B cell (primary cell): ENCODE data around the gene DLST. TPM values are rescaled to one million over a fixed set of nuclear protein-coding genes. Genes with fewer than 3 reads are reported as not detected.

ENCODE experiments used
- polyA plus RNA-seq: library from polyadenylated mRNA; depleted of rRNA; stranded (reverse); fragments of >200 nt; gene quantifications from 2 replicates; pipeline ENCODE4 v1.2.3, GENCODE V29; 2012
- total RNA-seq, 2 donors: library from RNA; stranded (reverse); fragments of 120-200 nt in 1 of 2; gene quantifications; 1 replicate in 1 of 2; 2 replicates in 1 of 2; pipeline versions ENCODE4 v1.2.3 to v1.2.4, GENCODE V29; 2013 to 2022

DLST gene
- total and polyA plus RNA-seq, 2 donors (not counting 1 experiment from before 2014, with no cell fraction given) = 73.1 to 89.5 TPM

Other genes starting within 250 kb of the DLST start
- gene AREL1, start 168.8 kb upstream of the DLST start, total RNA-seq = 39.4 and 44.4 TPM in 2 replicates
- 19.2 and 20.7 TPM in 2 replicates for gene AREL1, start 168.8 kb upstream of the DLST start, polyA plus RNA-seq
- 40.6 and 41.6 TPM in 2 replicates for gene FCF1, start 168.8 kb upstream of the DLST start, total RNA-seq
- gene FCF1, start 168.8 kb upstream of the DLST start, polyA plus RNA-seq = 21.1 and 29.5 TPM in 2 replicates
- gene YLPM1, start 118.6 kb upstream of the DLST start, total RNA-seq = 116 and 124 TPM in 2 replicates
- 22.4 and 38.9 TPM in 2 replicates for gene YLPM1, start 118.6 kb upstream of the DLST start, polyA plus RNA-seq
- gene PROX2, start 5.8 kb upstream of the DLST start, total RNA-seq = 0.07 TPM in 1 of 2 replicates, not detected in the other
- gene PROX2, start 5.8 kb upstream of the DLST start, polyA plus RNA-seq = 0.03 and 0.04 TPM in 2 replicates
- gene RPS6KL1, start 41.3 kb downstream of the DLST start, total RNA-seq = 3.4 TPM in 2 replicates
- gene RPS6KL1, start 41.3 kb downstream of the DLST start, polyA plus RNA-seq = 0.52 and 4.4 TPM in 2 replicates
- gene PGF, start 73.7 kb downstream of the DLST start, total RNA-seq = 0.44 and 0.47 TPM in 2 replicates
- 0.07 TPM in 1 of 2 replicates, not detected in the other for gene PGF, start 73.7 kb downstream of the DLST start, polyA plus RNA-seq
- gene EIF2B2, start 121.0 kb downstream of the DLST start, total RNA-seq = 25.5 and 31.1 TPM in 2 replicates
- gene EIF2B2, start 121.0 kb downstream of the DLST start, polyA plus RNA-seq = 14.1 and 27.6 TPM in 2 replicates
- gene MLH3, start 169.6 kb downstream of the DLST start, total RNA-seq = 19.9 and 28.2 TPM in 2 replicates
- gene MLH3, start 169.6 kb downstream of the DLST start, polyA plus RNA-seq = 4.2 and 6.7 TPM in 2 replicates
- 34.1 and 46.7 TPM in 2 replicates for gene ACYP1, start 182.1 kb downstream of the DLST start, total RNA-seq
- 38.3 and 41.4 TPM in 2 replicates for gene ACYP1, start 182.1 kb downstream of the DLST start, polyA plus RNA-seq
- gene ZC2HC1C, start 187.7 kb downstream of the DLST start, total RNA-seq = 0.46 and 0.59 TPM in 2 replicates
- 0.21 TPM in 1 of 2 replicates, not detected in the other for gene ZC2HC1C, start 187.7 kb downstream of the DLST start, polyA plus RNA-seq
- gene NEK9, start 245.1 kb downstream of the DLST start, total RNA-seq = 110 and 116 TPM in 2 replicates
- gene NEK9, start 245.1 kb downstream of the DLST start, polyA plus RNA-seq = 35.1 and 41.2 TPM in 2 replicates